C4-2B (cell line): ENCODE measurements around the gene CCDC91.

Experiments used
- CTCF ChIP-seq: fragments of 450-650 bp; conservative IDR thresholded peaks from 2 replicates; pipeline ENCODE4 v1.5.1; 2017; ENCODE audit warnings: mild to moderate bottlenecking
- ZFX ChIP-seq: fragments of 450-650 bp; IDR thresholded peaks from 2 replicates; pipeline ENCODE4 v1.6.1; 2017

DNA sequence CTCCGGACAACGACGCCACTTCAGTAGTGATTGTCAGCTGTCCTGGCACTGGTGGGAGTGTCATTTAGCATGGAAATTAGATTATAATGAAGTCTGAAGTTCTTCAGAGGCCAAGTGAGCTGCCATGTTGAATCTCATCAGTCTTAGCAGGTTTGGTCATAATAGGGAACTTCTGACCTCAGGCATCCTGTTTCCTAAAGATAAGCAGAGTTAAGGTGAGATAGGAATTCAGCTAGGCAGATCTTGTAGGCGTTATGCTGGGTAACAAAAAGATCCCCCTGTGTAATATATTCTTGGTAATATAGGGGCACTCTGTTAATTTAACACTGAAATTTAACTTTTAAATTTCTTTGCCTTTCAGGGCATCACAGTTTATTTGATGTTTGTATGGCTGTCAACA is 137.5 kb downstream of the CCDC91 start:
- TF ChIP-seq CTCF (no peak), ZFX (no peak)
